GM19324 (cell line): ENCODE measurements around the gene FNBP1L.
A peak's percentile ranks its signal among the peaks of the same experiment; 100 is the strongest.
"Not testable (repeated sequence)": the region's sequence is repeated elsewhere in the genome, so short reads cannot be mapped to it uniquely, and the experiment has no call there.

Experiments used
- ATAC-seq: cut with Tn5 transposase; IDR thresholded peaks from one replicate; pipeline ENCODE4 v1.9.1; 2021; ENCODE audit warnings: mild to moderate bottlenecking, moderate library complexity; ENCODE audit not compliant: unreplicated experiment, low FRiP score

The FNBP1L gene

DNA sequence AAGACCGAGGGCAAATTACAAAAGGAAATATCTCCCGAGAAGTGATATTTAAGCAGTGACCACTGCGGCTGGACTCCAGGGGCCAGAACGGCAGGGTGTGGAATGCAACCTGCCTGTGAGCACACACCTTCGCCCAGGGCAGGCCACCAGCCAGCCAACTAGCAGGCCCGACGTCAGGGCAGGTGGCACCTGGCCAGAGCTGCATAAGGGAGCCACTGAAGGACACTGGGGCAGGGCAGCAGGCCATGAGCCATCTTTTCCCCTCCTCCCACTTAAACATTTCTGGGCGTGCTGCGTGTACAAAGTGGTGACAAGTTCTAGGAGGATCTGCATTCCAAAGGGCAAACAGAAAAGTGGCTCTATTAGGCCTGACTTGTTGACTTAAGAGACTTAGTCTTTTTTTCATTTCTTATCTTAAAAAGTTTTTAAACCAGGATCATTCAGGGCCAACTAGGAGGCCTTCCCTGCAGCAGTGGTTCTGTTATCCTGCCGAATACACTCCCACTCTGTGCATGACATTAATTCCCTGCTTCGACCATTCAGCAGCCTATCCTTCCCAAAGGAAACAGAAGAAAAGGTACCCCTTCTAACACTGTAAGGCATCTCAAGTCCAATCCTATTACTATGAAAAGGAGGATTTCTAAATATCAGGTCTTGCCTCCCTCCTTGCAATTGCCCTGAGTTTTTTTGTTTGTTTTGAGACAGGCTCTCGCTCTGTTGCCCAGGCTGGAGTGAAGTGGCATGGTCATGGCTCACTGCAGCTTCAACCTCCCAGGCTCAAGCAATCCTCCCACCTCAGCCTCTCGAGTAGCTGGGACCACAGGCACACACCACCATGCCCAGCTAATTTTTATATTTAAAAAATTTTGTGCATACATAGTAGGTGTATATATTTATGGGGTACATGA, 137.4 kb downstream of the FNBP1L start:
- ATAC-seq = no peak

DNA sequence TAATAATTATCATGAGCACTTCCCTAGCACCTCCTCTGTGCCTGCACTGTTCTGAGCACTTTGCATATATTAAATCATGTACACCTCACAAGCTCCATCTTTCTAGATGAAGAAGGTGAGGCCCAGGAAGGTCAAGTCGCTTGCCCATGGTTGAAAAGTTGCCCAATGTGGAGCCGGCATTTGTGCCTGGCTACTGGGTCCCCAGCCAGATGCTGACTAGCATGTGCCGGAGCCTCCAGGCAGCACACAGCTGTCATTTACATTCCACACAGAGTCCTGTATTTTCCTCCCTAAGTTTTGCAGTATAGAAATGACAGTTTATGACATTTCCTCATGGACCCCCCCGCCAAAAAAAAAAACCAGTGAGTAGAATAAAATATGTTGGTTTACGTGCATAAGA, 139.4 kb downstream of the FNBP1L start:
- no peak for ATAC-seq

DNA sequence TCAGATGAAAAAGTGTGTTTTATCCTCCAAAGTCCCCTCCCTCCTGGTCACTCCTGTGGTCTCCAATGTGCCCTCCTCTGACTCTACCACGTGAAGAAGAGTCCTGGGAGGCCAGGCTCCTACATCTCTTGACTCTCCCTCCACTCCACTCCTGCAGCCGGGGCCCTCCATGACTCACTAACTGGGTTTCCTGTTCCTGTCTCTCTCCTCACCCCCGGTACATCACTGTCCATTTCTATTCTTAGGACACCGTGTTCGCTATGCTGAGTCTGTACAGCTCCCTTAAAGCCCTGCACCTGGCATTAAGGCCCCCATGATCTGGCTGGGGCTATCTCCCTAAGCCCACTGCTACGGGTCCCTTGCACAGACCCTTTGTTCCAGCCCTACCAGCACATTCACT, 140.3 kb downstream of the FNBP1L start:
- ATAC-seq = no peak

DNA sequence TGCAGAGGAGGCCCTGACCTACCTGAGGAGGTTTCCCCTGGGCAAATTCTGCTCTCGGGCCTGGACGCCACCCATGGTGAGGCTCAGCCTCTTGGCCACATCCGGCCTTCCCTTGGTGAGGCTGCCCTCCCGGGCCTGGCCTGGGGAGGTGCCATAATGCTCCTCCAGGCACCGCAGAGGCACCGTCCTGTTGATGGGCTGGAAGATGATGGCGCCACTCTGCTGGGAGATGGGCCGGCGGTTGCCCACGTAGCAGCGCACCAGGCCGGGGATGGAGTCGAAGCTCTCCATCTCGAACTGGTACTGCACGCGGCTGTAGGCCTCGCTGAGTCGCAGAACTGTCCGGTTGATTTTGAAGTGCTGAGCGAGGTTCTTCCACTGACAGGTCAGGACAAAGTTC, 141.0 kb downstream of the FNBP1L start:
- no peak for ATAC-seq

DNA sequence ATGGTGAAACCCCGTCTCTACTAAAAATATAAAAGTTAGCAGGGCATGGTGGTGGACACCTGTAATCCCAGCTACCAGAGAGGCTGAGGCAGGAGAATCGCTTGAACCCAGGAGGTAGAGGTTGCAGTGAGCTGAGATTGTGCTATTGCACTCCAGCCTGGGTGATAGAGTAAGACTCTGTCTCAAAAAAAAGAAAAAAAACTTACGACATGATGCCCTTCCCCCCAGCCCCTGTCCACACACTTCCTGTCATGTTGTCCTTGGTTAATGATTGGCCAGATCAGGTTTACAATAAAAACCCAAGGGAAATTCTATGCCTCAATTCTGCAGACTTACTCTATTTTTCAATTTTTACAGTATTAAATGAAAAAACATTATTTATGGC, 143.4 kb downstream of the FNBP1L start:
- ATAC-seq = not testable (repeated sequence)

DNA sequence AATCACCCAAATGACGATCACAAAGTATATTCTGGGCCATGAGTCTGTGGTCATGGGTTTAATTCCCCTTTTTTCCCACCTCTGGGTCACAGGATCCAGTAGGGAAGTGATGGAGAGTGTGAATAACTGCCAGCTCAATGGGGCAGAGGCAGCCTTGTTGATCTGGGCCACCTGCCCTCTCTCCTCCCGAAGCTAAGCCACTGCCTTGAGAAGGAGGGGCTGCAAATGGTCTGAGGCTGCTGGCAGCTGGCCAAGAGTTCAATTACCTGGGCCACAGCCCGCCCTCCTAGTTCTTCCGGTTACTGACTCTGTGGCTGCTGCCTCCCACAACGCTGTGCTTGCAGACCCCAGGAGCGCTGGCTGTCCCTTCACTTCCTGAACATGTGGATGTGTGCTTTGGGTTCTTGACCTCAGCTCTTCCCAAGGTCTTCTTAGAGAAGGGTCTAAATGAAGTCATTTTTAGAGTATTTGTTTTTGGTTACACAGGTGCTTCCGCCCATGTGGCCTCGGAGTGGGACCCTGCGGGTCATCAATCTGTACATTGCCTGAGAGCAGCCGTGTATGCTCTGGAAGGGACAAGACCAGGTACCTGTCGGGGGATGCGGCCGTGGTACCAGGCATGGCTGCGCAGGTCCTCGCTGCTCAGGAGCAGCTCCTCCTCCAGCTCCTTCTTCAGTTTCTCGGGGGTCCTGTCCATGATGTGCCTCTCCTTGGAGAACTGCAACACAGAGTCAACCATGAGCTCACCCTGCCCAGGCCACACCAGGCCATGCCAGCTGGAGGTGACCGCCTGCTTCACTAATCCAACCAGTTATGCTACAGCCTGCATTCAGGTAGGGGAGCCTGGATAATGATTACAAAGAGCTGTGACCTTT, 144.0 kb downstream of the FNBP1L start:
- ATAC-seq = peak; percentile 80

DNA sequence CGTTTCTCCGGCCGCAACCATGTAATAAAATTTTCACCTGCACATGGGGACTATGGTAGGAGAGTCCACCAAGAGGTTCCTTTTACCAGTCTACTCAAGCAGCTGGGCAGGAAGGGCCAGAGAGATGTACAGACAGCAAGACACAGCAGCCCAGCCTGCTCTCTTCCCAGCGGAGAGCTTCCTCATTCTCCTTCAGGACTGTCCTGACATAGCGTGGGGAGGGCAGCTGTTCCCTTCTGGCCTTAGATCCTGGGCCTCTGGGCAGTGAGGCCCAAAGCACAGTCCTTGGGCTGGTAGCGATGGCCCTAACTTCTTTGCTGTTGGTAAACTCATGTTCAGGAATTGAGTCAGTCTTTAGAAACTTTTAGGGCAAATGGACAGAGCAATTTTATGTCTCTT, 144.6 kb downstream of the FNBP1L start:
- ATAC-seq = no peak

DNA sequence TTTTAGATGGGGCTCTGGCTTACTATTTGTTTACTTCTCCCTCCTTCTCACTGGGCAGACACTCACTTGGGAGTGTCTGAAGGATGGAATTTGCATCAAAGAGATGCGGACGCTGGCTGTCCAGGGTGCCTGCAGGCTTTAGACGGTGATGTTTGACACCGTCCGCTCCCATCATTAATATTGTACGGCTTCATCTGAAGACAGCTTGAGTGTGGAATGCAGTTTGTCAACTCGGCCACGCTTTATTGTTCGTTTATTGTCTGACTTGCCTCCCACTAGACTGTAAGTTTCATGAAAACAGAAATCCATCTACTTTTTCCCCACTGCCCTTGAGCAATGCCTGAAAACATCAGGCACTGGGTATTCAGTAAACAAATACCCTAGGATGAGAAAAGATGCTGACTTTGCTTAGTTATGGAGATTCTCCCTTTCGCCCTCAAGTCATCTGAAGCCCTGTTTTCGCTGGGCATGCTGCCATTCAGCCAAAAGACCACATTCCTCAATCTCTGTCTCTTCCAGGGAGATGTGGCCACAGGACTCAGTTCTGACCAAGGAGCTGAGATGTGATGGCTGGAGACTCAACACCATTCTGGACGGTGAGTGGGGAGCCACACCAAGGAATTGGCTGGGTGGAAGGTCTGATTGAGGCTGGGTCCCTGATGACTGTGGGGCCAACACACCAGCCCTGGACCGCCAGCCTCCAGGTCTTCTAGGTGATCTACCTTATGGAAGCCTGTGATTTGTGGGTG, 146.1 kb downstream of the FNBP1L start:
- ATAC-seq = no peak

DNA sequence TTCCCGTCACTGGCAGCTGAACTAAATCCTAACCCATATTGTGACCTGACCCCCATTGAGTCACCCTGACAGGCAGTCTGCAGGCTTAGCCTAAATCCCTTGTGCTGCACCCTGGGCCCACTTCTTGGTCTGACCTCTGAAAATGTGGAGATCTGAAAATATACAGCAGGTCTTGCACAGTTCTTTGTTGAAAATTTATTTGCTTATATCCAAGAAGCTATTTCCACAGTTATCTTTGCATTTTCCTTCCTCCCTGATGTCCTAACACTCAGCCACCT, 146.6 kb downstream of the FNBP1L start:
- no peak for ATAC-seq

DNA sequence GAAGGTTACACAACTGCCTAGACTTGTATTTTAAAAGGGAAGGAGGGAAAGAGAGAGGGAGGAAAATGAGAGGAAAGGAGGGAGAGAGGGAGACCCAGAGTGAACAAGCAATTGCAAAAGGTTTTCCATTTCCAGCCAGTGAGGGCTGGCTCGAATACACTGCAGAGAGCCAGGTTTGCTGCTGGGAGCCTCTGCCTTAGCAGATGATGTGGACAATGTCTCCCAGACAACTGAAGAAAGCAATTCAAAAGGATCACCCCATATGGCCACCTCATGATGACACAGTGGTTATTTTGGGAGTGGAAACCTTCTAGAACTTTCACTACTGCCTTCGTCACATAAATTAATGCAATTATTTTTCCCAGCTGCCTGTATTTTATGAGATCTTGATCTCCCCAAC, 147.3 kb downstream of the FNBP1L start:
- no peak for ATAC-seq

DNA sequence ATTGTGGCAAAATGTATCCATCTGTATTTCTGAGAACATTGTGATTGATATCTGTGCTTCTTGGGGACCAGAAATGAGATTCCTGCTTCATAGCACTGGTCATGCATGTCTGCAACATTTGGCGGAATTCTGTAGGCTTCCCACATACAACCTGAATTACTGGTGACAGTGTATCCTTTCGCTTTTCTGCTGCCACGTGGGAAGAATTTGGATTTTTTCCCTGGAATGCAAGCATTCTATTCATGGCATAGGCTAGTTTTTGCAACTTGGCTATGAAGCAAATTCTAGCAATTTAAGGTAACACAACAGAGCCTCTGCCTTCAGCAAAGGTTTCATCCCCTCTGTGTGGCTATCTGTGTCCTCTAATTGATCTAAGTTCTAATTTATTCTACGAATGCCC, 147.8 kb downstream of the FNBP1L start:
- no peak for ATAC-seq

DNA sequence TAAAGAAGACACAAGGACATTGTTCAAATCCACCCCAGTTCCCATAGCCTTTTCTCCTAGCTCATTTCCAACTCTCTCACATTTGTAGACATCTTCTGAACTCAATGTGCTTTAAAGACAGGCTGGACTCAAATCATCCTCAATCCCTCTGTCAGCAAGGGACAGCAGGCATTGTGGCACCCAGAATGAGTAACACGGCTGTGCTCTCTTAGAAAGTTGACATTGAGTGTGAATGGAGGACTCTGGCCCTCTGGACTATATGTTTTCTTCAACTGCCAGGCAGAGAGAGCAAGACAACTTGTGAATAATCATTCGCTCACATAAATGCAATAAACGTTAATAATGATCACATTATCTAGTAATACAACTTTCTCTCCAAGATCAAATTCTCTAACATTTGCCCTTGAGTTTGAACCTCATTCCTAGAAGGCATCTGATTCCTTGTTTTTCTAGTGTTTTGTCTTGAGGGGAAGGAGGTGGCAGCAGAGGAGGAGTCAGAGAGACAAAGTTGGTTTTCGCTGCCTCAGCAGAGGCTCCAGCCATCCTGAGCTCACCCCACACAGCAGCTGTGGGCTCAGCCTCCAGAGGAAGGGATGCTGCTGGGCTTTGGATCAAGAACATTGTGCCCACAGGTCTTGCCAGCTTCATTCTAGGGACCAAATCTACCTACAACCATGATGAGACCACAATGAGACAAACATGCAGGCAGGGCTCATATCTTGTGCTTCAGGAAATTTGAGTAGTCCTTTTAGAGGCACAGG, 148.6 kb downstream of the FNBP1L start:
- no peak for ATAC-seq

DNA sequence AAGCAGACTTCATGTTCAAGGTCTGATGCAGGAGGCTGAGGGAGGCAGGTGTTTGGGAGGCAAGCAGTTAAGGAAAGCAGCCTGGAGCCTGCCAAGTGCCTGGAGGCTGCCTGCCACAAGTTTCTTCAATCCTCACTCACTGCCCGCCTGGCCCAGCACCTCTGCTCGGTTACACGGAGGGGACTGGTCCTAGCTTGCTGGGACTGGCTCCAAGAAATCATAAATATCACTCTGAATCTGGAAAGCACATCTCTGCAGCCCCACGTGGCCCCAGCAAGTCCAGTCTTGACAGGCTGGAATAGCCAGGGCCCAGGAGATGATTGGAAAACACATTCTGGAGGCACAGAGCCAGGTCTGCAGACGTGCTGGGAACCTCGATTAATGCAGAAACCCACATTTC, 149.8 kb downstream of the FNBP1L start:
- ATAC-seq = no peak

DNA sequence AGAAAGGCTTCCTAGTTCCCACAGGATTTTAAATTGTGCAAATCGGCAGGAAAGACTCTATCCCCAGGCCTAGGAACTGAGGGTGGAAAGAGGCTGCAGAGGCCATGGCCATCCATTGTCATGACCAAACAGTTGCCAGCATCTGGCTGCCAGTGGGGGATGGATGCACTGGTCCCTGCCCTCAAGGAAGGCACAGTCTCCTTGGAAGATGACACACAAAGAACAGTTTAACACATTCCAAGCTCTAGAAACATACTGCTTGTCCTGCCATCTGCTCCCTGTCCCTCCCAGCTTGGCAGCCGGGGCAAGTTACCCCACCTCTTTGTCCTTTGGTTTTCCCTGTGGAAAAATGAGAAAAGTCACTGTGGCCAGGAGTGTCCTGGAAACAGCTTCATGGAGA, 150.5 kb downstream of the FNBP1L start:
- ATAC-seq = no peak

DNA sequence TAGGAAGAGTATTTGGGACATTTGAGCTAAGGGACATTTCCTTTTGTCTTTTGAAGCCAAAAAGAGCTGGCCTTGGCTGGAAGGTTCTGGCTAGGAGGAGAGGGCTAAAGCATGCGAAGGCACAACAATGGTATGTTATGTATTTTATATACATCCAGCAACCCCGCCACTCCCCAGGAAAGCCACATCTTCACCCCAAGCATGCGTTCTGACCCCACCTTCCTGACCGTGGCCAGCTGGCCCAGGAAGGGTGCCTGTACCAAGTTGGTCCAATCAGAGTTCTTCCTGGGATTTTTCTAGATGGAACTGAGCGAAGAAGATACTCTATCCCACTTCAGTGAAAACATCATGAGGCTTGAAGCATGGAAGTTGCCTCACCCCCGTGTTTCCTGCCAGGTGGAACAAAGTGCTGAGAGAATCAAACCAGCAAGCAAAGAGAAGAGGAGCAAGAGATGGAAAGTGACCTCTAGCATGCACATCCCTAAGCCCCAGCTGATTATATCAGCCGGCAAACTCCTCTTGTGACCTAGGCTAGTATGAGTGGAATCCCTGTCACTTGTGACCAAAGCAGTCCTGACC, 151.0 kb downstream of the FNBP1L start:
- ATAC-seq = no peak

DNA sequence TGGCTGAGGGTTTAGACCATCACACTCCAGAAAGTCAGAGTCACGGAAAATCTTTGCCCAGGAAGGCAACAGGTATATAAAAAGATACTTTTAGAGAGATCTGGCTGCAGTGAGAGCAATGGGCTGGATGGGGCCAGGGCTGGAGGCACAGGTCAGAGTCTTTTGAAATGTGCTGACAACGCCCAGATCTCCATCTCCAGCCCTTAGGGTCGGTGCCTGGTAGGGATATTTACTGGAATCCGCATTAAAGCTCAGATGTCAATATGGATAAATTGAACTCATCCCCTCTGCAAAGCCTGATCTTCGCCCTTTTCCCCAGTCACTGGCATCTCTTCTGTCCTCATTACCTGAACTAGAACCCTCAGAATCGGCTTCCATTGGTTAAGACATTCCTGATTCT, 151.6 kb downstream of the FNBP1L start:
- ATAC-seq = no peak

DNA sequence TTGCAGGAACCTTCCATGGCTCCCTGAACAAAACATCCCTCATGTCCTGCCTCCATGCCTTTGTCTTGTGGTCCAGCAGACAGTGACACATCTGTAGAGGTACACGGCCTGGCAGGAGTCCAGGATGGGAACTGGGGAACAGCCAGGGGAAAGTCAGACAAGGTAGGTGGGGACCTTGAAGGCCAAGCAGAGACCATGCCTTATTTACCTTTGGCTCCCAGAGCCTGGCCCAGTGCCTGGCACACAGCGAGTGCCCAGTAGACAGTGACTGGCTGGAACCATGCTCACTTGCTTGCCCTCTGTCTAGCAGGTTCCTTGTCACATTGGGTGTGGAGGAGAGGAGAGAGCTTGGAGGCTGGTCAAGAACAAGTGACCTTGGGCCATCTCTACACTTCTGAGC, 152.7 kb downstream of the FNBP1L start:
- no peak for ATAC-seq

DNA sequence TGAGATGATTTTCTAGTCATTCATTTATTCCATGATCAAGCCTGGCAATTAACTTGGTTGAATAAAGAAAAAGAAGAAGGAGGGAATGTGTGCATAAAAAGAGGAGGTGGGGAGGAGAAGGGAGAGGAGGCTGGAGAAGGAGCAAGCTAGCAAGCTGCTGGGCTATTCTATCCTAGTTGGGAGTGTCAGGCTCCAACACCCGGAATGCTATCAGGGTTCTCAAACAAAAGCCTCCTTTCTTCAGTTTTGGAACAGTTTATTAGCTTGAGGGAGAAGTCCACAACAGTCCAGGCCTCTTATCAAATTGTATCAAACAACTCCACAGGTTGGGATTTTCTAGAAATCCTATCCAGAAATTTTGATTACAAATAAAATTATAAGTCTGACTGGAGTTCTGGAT, 153.8 kb downstream of the FNBP1L start:
- no peak for ATAC-seq

DNA sequence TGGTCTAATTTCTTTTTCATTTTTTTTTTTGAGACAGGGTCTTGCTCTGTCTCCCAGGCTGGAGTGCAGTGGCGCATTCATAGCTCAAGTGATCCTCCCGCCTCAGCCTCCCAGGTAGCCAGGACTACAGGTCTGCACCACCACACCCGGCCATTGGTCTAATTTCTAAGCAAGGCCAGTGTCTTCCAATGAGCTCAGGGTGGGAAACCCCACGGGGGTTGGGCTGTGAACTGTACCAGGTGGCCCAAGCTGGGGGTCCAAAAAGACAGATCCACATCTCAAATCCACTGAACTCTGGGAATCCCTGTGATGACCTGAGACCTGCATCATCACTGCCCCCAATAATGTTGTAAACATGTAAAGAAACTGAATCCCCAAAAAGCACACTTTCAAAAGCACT, 154.2 kb downstream of the FNBP1L start:
- no peak for ATAC-seq

DNA sequence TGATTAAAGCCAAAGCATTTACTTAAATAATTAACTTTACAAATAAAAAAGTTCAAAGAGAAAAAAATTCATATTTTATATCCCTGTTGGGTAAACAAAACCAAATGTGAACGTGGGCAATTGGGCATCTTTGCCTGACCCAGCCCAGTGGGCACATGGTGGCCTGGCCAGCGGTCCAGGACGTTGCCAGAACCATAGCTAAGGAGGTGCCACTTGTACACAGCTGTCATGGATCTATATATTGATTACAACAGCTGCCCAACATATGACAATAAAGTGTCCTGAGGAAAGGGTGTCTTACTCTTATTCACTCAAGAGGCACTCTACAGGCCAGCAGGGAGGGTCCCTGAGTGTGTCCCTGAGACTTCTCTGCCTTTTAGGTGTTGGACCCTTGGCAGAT, 155.2 kb downstream of the FNBP1L start:
- ATAC-seq = no peak
